ENCODE measurements around the gene OPCML.

GRCh38 chr11:133173810-133174412, 358.4 kb downstream of the OPCML start:
- TF ChIP-seq CTCF (IDR thresholded peaks at IDR 0.05) (no peak), POLR2AphosphoS5 (IDR thresholded peaks at IDR 0.05; ENCODE audit: low read depth, low read length) (no peak)
